Colonic mucosa (tissue), 4 donors: Measurements from ENCODE around the gene SNX8. TPM values are rescaled to one million over a fixed set of nuclear protein-coding genes. Genes with fewer than 3 reads are reported as not detected.
"Not testable (repeated sequence)": the region's sequence is repeated elsewhere in the genome, so short reads cannot be mapped to it uniquely, and the experiment has no call there.

Experiments
- DNase-seq: peaks from one replicate; pipeline ENCODE4 v3.0.0-alpha.2; 2020
- H3K27ac ChIP-seq: fragments of 200-600 bp; one replicate; pipeline ENCODE4 v1.8.0; 2021
- H3K27me3 ChIP-seq: fragments of 200-600 bp; one replicate; pipeline ENCODE4 v1.8.0; 2021
- H3K36me3 ChIP-seq: fragments of 200-600 bp; one replicate; pipeline ENCODE4 v1.8.0; 2021
- H3K4me1 ChIP-seq: fragments of 200-600 bp; one replicate; pipeline ENCODE4 v1.8.0; 2021; ENCODE audit warnings: mild to moderate bottlenecking
- H3K4me3 ChIP-seq: fragments of 200-600 bp; one replicate; pipeline ENCODE4 v1.8.0; 2021
- H3K9ac ChIP-seq, 2 donors: one replicate each; pipeline ENCODE4 v1.7.0; 2013; ENCODE audit warnings: control low read depth in 2 of 2, low read depth in 2 of 2, low read length in 2 of 2
- H3K9me3 ChIP-seq: fragments of 200-600 bp; one replicate; pipeline ENCODE4 v1.8.0; 2021
- intact Hi-C: fragments of 100-400 bp; cut with DNase I; formaldehyde crosslinking; loops from one replicate; pipeline ENCODE4 v1.14.1; 2022
- total RNA-seq, 2 donors: library from RNA; stranded (reverse); fragmentation: NEBNext Ultra II Directional in 1 of 2; extraction: Animal tissue kit (Norgen Biotek cat#: 25700) in 1 of 2; gene quantifications; one replicate each; pipeline ENCODE4 v1.2.1, GENCODE V29; 2021
- TF ChIP-seq, protein P1 (sequence below): fragments of 200-600 bp; IDR thresholded peaks from one replicate; pipeline ENCODE4 v1.8.0; 2022; ENCODE audit warnings: antibody characterized with exemption, mild to moderate bottlenecking
- donor health status: healthy.
- donor health status: DM: no; HTN: no; CAD: no.
- donor health status: DM: no; HTN: no; CAD: no.

The SNX8 gene
- total RNA-seq, 2 donors from 2014 or later, result 22.4 to 36.7 TPM

GRCh38 chr7:2354186-2354938 lies 40.1 kb upstream of the SNX8 start, which contains the start of gene EIF3B:
Gene EIF3B, plus strand, starts transcription at chr7:2354827. Its CDS starts 95 bp downstream, at chr7:2354922.
- Histone ChIP-seq H3K27me3 (no peaks in the 10 kb centered on the region), H3K9ac (peak within 1 kb of the TSS; percentile 73 to 88), H3K4me1 (peaks cover 15% of the 10 kb centered on the region), H3K4me3 (peak within 1 kb of the TSS; percentile 100), H3K9me3 (no peaks in the 10 kb centered on the region), H3K36me3 (no peaks in the 10 kb centered on the region), H3K27ac (peak within 1 kb of the TSS; percentile 92)
- intact Hi-C loops, result loop anchor here (10.0 kb wide), 1 partner anchor 770 kb away; no protein-coding TSS in a partner anchor
- TF ChIP-seq, protein P1, sequence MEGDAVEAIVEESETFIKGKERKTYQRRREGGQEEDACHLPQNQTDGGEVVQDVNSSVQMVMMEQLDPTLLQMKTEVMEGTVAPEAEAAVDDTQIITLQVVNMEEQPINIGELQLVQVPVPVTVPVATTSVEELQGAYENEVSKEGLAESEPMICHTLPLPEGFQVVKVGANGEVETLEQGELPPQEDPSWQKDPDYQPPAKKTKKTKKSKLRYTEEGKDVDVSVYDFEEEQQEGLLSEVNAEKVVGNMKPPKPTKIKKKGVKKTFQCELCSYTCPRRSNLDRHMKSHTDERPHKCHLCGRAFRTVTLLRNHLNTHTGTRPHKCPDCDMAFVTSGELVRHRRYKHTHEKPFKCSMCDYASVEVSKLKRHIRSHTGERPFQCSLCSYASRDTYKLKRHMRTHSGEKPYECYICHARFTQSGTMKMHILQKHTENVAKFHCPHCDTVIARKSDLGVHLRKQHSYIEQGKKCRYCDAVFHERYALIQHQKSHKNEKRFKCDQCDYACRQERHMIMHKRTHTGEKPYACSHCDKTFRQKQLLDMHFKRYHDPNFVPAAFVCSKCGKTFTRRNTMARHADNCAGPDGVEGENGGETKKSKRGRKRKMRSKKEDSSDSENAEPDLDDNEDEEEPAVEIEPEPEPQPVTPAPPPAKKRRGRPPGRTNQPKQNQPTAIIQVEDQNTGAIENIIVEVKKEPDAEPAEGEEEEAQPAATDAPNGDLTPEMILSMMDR, result no peak
- peak; percentile 87 for DNase-seq

DNA sequence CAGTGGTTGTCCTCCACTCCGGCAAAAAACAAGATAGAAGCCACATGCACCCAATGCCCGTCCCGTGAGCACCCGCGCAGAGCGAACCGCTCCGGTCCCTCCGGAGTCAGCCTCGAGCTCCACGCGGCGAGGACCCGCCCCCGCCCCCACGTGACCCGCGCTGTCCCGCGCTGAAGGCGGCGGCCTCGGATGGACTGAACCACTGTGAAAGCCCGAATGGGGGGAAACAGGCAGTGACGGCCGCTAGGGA lies 39.6 kb upstream of the SNX8 start:
- TF ChIP-seq, protein P1, result no peak
- Histone ChIP-seq H3K4me1 (peaks cover 15% of the 10 kb centered on the region), H3K27me3 (no peaks in the 10 kb centered on the region), H3K9me3 (no peaks in the 10 kb centered on the region), H3K4me3 (peak overlapping the region; percentile 100), H3K36me3 (no peaks in the 10 kb centered on the region), H3K27ac (peak overlapping the region; percentile 92), H3K9ac (peak overlapping the region; percentile 73 to 85)
- intact Hi-C loops, result loop anchor here (10.0 kb wide), 1 partner anchor 769 kb away; no protein-coding TSS in a partner anchor
- DNase-seq, result peak; percentile 91

DNA sequence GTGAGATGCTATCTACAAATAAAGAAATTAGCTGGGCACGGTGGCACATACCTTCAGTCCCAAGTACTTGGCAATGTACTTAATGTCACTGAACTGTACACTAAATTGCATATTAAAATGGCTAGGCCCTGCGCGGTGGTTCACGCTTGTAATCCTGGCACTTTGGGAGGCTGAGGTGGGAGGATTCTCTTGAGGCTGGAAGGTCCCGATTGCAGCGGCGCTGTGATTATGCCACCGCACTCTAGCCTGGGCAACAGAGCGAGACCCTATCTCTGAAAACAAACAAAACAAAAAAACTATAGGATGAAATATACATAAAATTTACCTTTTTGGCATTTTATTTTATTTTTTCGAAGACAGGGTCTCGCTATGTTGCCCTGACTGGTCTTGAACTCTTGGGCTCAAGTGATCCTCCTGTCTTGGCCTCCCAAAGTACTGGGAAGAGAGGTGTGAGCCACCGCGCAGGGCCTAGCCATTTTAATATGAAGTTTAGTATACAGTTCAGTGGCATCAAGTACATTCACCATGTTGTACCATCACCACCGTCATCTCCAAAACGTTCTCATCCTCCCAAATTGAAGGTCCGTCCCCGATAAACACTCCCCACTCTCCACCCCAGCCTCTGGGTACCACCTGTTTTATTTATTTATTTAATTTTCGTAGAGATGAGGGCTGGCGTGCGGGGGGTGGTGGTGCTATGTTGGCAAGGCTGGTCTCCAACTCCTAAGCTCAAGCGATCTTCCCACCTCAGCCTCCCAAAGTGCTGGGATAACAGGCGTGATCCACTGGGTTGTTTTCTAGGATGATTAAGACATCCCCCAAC lies 39.1 kb upstream of the SNX8 start:
- no peaks in the 10 kb centered on the region for H3K27me3 ChIP-seq
- peak overlapping the region in 1 of 2 donors; percentile 85 for H3K9ac ChIP-seq
- H3K27ac ChIP-seq, result peak overlapping the region; percentile 92
- peaks cover 15% of the 10 kb centered on the region for H3K4me1 ChIP-seq
- H3K36me3 ChIP-seq, result no peaks in the 10 kb centered on the region
- H3K4me3 ChIP-seq, result peak overlapping the region; percentile 100
- intact Hi-C loops, result loop anchor here (10.0 kb wide), 1 partner anchor 769 kb away; no protein-coding TSS in a partner anchor
- peak; percentile 27 for DNase-seq
- TF ChIP-seq, protein P1, result no peak
- no peaks in the 10 kb centered on the region for H3K9me3 ChIP-seq

DNA sequence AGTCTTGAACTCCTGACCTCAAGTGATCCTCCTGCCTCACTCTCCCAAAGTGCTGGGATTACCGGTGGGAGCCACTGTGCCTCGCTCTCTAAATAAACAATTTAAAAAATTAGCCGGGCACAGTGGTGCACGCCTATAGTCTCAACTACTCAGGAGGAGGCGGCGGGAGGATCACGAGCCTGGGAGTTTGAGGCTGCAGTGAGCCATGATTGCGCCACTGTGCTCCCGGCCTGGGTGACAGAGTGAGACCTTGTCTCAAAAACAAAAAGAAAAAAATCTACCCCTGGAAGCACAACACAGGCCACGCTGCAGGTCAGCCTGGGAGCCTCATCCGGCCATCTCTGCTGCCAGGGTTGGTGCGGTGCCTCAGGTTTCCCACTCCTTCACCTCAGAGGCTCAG lies 36.6 kb upstream of the SNX8 start:
- no peak for DNase-seq
- H3K36me3 ChIP-seq, result no peaks in the 10 kb centered on the region
- intact Hi-C loops, result loop anchor here (10.0 kb wide), 1 partner anchor 766 kb away; no protein-coding TSS in a partner anchor

DNA sequence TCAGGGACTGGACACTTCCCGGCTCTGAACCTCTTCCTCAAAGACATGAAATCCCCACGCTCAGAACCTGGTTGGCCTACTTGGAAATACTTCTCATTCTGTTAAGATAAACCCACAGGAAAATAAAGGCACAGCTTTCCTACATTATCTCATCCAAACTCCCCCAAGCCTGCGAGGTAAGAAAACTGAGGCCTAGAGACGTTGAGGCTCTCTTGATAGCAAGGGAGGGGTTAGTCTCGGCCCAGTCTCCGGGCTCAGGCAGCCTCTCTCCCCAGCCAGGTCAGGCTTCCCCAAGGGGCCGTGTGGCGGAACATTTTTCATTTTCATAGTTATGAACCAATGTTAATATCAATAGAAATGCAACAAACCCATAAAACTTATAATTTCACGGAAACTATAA lies 35.8 kb upstream of the SNX8 start:
- H3K4me3 ChIP-seq, result no peak overlapping the region
- no peaks in the 10 kb centered on the region for H3K36me3 ChIP-seq
- no peak overlapping the region for H3K27ac ChIP-seq
- intact Hi-C loops, result loop anchor here (10.0 kb wide), 1 partner anchor 765 kb away; no protein-coding TSS in a partner anchor
- no peaks in the 10 kb centered on the region for H3K27me3 ChIP-seq
- DNase-seq, result no peak
- no peaks in the 10 kb centered on the region for H3K4me1 ChIP-seq
- TF ChIP-seq, protein P1, result no peak
- H3K9ac ChIP-seq, result no peak overlapping the region
- H3K9me3 ChIP-seq, result no peaks in the 10 kb centered on the region

More for the DNA sequence above, 36.6 kb upstream of the SNX8 start:
- TF ChIP-seq, protein P1, result no peak
- H3K27me3 ChIP-seq, result no peaks in the 10 kb centered on the region
- no peak overlapping the region for H3K27ac ChIP-seq
- H3K4me3 ChIP-seq, result no peak overlapping the region
- peaks cover under 1% of the 10 kb centered on the region for H3K4me1 ChIP-seq
- no peaks in the 10 kb centered on the region for H3K9me3 ChIP-seq
- no peak overlapping the region for H3K9ac ChIP-seq

DNA sequence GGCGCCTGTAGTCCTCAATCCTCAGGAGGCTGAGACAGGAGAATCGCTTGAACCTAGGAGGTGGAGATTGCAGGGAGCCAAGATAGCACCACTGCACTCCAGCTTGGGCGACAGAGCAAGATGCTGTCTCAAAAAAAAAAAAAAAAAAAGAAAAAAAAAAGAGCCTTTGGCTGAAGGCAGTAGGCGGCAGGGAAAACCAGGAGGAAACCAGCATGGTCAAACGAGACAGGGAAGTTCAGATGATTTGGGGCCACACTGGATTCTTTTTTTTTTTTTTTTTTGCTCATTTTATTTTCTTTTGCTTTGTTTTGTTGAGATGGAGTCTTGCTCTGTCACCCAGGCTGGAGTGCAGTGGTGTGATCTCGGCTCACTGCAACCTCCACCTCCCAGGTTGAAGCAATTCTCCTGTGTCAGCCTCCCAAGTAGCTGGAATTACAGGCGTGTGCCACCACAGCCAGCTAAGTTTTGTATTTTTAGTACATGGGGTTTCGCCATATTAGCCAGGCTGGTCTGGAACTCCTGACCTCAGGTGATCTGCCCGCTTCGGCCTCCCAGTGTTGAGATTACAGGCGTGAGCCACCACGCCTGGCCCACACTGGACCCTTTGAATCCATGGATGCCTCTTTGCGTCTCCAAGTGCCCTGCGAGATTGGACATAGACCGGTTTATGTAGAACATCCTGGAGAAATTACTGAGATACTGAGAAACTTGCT lies 33.3 kb upstream of the SNX8 start:
- H3K9ac ChIP-seq, H3K36me3 ChIP-seq, H3K27me3 ChIP-seq, H3K27ac ChIP-seq, H3K4me3 ChIP-seq, DNase-seq, H3K4me1 ChIP-seq, H3K9me3 ChIP-seq: not testable (repeated sequence)
- intact Hi-C loops, result loop anchor here (5.0 kb wide), 1 partner anchor 100 kb away; no protein-coding TSS in a partner anchor
